Panc1 (cell line): ENCODE measurements around the gene RFPL1.

ENCODE experiments used
- CTCF ChIP-seq: fragments of 450-650 bp; IDR thresholded peaks from 2 replicates; pipeline ENCODE4 v1.5.1; 2017; ENCODE audit warnings: mild to moderate bottlenecking
- POLR2AphosphoS5 ChIP-seq: IDR thresholded peaks from 2 replicates; pipeline ENCODE4 v1.6.1; 2012; ENCODE audit warnings: mild to moderate bottlenecking, low read depth, low read length, moderate library complexity
- REST ChIP-seq, 2 experiments: IDR thresholded peaks; 2 replicates each; pipeline ENCODE4 v1.6.1; 2011 to 2012; ENCODE audit warnings: low read depth in 2 of 2, control low read depth in 1 of 2, low read length in 1 of 2, mild to moderate bottlenecking in 1 of 2, moderate library complexity in 1 of 2; ENCODE audit not compliant: insufficient read depth in 1 of 2

GRCh38 chr22:29391546-29391945 lies 46.8 kb upstream of the RFPL1 start:
- TF ChIP-seq CTCF (no peak), REST (IDR thresholded peaks at IDR 0.05; ENCODE audit: insufficient read depth in 1 of 2, low read depth in 2 of 2, low read length in 1 of 2) (no peak), POLR2AphosphoS5 (no peak)
